DOHH2 (cell line): ENCODE measurements around the gene KCNH5.

Source experiments
- EZH2phosphoT487 ChIP-seq: fragments of 200-600 bp; sonication (generic); IDR thresholded peaks from 2 replicates; pipeline ENCODE4 v1.6.1; 2017; ENCODE audit warnings: borderline replicate concordance, mild to moderate bottlenecking, antibody characterized with exemption, low read length, moderate library complexity, mixed read lengths
- TF ChIP-seq, protein P1 (sequence below): fragments of 200-600 bp; sonication (generic); IDR thresholded peaks from one replicate; pipeline ENCODE4 v1.5.1; 2014; ENCODE audit warnings: antibody characterized with exemption, mild to moderate bottlenecking, low read depth, low read length; ENCODE audit not compliant: poor library complexity, severe bottlenecking

DNA sequence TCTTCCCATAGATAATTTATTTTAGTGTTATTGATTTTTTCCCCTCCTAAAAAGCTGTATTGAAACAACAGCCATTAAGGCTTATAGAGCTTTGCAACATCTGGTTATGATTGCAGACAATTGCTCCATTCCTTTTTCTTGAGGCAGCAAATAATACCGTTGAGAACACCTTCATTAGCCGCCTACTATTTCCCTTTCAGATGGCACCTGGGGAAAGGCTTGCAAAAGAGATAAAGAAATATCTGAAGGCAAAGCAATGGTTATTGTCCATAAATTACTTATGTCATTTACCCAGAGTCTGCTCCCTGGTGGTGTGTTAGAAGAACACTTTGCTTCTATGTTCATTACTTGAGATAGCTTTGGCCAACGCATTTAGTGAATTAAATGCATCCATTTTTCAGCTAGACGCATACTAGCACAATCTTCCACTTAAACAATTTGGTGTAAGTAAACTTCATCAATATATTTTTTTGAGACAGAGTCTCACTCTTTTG is 377.8 kb downstream of the KCNH5 start:
- TF ChIP-seq, protein P1, sequence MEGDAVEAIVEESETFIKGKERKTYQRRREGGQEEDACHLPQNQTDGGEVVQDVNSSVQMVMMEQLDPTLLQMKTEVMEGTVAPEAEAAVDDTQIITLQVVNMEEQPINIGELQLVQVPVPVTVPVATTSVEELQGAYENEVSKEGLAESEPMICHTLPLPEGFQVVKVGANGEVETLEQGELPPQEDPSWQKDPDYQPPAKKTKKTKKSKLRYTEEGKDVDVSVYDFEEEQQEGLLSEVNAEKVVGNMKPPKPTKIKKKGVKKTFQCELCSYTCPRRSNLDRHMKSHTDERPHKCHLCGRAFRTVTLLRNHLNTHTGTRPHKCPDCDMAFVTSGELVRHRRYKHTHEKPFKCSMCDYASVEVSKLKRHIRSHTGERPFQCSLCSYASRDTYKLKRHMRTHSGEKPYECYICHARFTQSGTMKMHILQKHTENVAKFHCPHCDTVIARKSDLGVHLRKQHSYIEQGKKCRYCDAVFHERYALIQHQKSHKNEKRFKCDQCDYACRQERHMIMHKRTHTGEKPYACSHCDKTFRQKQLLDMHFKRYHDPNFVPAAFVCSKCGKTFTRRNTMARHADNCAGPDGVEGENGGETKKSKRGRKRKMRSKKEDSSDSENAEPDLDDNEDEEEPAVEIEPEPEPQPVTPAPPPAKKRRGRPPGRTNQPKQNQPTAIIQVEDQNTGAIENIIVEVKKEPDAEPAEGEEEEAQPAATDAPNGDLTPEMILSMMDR, result no peak
- no peak for TF ChIP-seq EZH2phosphoT487
